DMS 273 (cell line): ENCODE data around the gene SMG9.
"Not testable (repeated sequence)": the region's sequence is repeated elsewhere in the genome, so short reads cannot be mapped to it uniquely, and the experiment has no call there.

Source experiments
- DNase-seq: peaks from one replicate; lab custom pipeline; 2025; ENCODE audit not compliant: unreplicated experiment; lab: John Stamatoyannopoulos, UW

SMG9 gene

GRCh38 chr19:43780706-43781525 is 26.2 kb upstream of the SMG9 start, which contains the start of gene KCNN4:
Gene KCNN4 (minus strand): TSS chr19:43780973. CDS start chr19:43780861, 112 bp downstream.
- no peak for DNase-seq

- no peak for DNase-seq
Measured at GRCh38 chr19:43779820-43780219, 25.1 kb upstream of the SMG9 start.

DNA sequence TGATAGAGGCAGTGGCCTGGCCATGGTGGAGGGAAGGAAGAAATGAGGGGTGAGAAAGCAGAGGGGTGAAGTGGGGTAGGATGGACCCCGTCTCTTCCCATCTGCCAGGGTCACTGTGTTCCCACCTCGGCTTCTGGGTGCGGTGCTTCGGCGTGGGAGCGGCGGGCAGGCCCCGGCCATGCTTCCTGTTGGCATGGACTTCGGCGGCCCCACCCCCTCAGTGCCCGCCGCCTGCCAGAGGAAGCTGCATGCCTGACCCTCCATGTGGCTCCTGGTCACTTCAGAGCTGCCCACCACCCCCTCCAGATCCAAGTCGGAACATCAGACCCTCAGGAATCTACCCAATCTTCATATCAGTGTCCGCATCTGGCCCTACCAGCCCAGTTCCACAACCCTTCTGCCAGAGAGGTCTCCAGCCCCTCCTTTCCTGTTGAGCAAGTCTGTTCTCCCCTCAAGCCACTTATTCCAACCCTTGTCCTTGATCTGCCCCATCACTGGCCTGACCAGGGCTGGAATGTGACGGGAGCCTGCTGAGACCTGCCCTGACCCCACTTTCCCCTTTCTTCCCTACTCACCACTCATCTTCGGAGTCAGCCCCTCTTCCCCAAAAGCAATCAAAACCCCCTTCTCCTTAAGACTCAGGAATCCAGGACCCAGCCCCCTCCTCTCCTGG is 24.5 kb upstream of the SMG9 start:
- DNase-seq: no peak

- DNase-seq: no peak
Measured at GRCh38 chr19:43778651-43779050, 23.9 kb upstream of the SMG9 start.

DNA sequence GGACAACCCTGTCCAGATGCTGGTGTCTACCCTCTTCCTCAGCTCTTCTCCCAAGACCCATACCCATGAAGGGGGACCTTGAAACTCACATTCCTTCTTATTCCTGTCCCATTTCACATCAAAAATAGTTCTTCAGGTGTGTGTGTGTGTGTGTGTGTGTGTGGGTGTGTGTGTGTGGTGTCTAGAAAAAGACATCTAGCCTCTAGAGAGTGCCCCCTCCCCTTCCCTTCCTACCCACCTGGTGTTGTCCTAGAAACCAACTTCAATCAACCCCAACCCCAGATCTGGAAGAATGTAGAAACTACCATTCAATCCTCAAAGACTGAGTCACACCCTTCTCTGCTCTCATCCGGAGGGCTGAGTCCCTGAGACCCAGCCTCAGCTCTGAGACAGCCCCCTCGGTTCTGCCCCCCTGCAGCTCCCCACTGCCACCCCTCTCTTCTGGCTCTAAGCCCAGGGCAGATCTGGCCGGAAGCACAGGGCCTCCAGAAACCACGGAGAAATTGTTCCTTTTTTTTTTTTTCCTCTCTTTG is 22.5 kb upstream of the SMG9 start:
- DNase-seq: no peak

- DNase-seq: no peak
Measured at GRCh38 chr19:43776286-43776685, 21.5 kb upstream of the SMG9 start.

DNA sequence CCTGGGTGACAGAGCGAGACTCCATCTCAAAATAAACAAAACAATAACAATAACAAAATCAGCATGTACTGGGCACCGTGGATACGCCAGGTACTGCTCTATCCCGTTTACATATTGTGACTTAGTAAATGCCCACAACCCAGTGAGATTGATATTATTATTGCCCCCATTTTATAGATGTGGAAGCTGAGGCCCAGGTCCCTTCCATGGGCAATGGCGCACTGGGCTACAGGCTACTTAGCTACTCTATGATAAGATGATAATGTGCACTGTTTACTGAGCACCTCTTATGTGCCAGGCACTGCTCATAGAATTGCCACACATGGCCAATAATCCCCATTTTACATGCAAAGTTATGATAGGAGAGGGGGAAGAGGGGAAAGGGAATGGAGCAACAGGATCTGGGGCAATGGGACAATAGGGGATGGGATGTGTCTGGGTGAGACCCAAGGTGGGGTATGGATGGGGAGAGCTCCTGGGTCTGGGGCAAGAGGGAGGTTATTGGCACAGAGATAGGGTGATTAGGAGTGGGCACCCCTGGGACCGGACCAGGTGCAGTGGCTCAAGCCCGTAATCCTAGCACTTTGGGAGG is 20.6 kb upstream of the SMG9 start:
- no peak for DNase-seq

DNA sequence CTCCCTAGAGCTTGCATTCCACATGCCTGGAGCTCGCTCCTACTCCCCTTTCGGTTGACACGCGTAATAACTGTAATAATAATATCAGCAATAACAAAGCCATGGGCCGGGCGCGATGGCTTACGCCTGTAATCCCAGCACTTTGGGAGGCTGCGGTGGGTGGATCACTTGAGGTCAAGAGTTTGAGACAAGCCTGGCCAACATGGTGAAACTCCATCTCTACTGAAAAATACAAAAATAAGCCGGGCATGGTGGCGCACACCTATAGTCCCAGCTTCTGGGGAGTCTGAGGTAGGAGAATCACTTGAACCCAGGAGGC is 20.1 kb upstream of the SMG9 start:
- DNase-seq: not testable (repeated sequence)

GRCh38 chr19:43774103-43774939 is 19.6 kb upstream of the SMG9 start:
- no peak for DNase-seq

DNA sequence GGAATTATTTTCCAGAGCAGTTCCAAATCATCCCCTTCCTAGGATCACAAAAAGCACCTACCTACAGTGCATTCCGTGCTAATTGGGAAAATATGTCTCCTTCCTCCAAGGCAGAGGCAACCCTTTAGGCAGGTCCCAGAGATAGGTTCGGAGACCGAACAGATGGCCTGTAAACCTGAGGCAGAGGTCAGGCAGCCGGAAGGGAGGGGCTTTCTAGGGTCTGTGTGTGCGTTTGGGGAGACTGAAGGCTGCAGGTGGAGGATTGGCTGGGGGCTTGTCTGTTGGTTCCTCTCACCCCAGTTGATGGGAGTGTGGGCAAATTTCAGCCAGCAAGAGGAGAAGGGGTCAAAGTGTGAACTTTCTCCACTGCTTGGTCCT is 19.0 kb upstream of the SMG9 start:
- DNase-seq: peak; percentile 36

DNA sequence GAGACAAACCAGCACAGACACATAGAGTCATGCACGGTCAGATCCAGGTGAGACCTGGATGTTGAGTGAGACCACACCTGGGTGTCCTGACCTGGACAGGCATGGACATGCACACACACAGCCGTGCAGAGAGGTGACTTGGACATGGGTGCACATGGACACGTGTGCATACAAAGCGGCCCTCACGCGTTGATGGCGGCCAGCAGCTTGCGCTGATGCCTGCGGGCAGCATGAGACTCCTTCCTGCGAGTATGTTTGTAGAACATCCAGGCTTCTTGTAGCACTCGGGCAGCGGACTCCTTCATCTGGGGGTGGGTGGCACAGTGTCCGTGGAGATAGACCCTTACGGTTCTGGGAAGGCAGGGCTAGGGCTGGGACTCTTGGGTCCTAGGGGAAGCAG is 14.5 kb upstream of the SMG9 start:
- no peak for DNase-seq

- no peak for DNase-seq
Measured at GRCh38 chr19:43768273-43769050, 13.7 kb upstream of the SMG9 start.

- DNase-seq: no peak
Measured at GRCh38 chr19:43767818-43768217, 13.1 kb upstream of the SMG9 start.

GRCh38 chr19:43767316-43767715 is 12.6 kb upstream of the SMG9 start:
- no peak for DNase-seq

DNA sequence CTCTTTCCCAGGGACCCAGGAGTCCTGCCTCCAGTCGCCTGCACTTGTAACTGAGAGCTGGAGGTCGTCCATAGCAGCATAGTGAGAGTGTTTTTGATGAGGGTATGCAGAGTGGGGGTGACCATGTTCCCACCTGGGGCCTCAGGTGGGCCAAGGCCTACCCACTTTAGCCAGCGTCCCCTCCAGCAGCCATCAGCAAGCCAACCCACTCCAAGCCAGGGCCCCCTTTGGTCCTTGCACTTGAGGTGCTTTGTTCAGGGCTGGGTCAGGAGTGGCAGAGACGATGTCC is 11.9 kb upstream of the SMG9 start:
- no peak for DNase-seq

DNA sequence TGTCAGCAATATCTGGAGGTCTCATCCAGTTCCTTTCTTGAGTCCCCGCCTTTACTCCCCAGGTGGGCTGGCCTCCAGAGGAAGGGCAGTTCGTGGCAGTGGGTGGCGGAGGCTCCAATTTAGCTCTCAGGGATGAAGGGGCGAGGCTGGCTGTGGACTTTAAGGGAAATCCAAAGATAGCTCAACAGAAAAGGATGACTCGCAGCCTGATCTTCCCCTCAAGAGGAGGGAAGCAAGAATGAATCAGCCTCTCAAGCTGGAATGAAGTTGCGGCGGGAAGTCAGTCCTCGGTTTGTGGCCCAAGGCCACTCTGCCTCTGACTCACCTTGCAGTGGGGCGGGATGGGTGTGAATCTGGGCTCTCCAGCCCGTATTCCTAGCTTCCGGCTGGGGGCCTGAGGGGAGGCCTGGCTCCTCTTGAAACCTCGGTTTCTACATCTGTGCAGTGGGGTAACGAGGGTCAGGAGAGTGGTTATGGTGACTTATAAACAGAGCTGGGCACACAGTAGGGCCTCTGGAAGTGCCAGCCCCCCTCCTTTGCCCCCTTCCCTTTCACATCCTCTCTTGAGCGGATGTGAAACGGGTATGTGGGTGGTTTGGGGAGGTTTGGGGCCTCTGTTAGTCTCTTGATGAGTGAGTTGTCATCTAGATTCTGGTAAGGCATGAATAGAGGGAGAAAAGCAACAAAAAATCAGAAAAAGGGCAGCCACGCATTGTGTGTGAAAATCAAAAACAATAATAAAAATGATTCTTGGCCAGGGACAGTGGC is 10.5 kb upstream of the SMG9 start:
- no peak for DNase-seq

DNA sequence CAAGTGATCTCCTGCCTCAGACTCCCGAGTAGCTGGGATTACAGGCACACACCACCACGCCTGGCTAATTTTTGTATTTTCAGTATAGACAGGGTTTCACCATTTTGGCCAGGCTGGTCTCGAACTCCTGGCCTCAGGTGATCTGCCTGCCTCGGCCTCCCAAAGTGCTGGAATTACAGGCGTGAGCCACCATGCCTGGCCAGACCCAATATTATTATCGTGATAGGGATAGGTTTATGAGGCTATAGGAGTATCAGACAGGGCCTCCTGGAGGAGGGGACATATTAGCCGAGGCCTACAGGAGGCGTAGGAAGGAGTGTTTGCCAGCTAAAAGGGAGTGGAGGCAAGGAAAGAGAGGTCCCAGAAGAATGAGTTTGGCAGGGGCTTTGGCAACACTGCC is 9.9 kb upstream of the SMG9 start:
- DNase-seq: not testable (repeated sequence)

DNA sequence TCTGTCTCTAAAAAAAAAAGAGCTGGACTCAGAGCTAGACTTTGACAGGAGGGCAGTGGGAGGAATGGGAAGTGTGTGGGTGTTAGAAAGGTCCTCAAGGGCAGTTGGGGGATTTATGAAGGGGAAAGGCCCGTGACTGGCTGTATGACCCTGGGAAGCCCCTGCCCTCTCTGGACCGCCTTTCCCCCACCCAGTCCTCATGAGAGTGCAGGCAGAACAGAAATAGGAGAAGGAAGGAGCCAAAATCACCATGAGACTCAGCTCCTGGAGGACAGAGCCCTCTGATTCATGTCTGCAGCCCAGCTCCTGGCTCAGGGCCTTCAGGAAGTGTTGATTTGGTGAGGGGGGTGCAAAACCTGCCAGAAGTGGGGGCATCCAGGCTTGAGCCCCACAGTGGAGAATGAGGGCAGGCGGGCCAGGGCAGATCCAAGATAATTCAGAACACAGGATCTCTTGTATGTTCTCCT is 8.7 kb upstream of the SMG9 start:
- no peak for DNase-seq

- no peak for DNase-seq
Measured at GRCh38 chr19:43762814-43763213, 8.1 kb upstream of the SMG9 start.

DNA sequence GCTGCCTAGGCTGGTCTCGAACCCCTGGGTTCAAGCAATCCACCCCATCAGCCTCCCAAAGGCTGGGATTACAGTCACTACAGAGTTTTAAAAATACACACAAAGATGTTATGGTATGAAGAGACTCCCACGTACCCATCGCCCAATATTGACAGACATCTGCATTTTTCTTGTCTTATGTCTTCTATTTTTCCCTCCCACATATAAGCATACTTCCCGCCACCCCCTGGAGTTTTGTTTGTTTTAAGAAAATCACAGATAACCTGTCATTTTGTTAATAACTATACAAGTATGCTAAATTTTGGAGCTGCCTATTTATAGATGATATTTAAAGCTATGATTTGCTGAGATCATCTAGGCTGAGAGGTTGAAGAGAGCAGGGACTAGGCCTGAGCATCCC is 6.2 kb upstream of the SMG9 start:
- DNase-seq: no peak
